Measurements from ENCODE around the gene MCUB. TPM values are rescaled to one million over a fixed set of nuclear protein-coding genes. Genes with fewer than 3 reads are reported as not detected.

Gene MCUB
- total RNA-seq, 3 donors from 2014 or later (not counting 1 experiment from before 2014, with no cell fraction given): 25.1 to 35.8 (median 31.1) TPM

DNA sequence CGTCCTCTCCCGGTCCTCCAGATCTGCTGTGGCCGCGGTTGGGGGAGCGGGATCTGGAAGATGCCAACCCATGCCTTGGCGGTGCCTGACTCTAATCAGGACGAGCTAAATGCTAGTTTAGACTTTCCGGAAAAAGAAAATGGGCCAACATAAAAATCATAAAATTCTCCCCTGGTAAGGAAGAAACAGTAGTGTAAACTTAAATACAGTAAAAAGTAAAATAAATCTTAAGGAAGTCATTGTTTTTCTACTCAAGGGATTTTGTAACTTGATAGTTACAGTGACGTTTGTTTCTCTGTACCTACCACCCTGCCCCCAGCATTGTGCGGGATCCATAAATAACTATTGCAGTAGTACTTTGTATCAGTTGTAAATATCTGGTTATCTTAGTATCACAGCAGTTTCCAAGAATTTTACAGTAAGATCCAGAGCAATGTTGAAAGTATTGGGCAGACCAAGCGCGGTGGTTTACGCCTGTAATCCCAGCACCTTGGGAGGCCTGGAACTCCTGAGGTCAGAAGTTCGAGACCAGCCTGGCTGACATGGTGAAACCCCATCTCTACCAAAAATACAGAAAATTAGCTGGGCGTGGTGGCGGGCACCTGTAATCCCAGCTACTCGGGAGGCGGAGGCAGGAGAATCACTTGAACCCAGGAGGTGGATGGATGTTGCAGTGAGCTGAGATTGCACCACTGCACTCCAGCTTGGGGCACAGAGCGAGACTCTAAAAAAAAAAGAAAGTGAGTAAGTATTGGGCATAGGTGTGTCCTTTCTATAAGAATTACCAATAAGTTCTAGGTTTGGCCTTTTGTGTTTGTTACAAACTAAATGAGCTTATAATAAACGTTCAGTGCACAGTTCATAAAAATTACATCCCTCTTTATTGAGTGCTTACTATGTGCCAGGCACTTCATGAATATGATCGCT is 170.8 kb downstream of the MCUB start:
- Mint-ChIP-seq H3K36me3 (no peaks in the 10 kb centered on the region), H3K4me3 (peak overlapping the region; percentile 82), H3K27me3 (ENCODE audit: low read depth in 2 of 2) (peaks cover 0 to 2% of the 10 kb centered on the region in 2 donors), H3K4me1 (peaks cover 17 to 24% of the 10 kb centered on the region in 2 donors), H3K9me3 (no peaks in the 10 kb centered on the region), H3K27ac (peak overlapping the region; percentile 21 to 71)
- Histone ChIP-seq H3K4me1 (ENCODE audit: control insufficient read depth, insufficient read depth, low read length) (peaks cover 9% of the 10 kb centered on the region), H3K9me3 (ENCODE audit: control insufficient read depth, insufficient read depth, low read length) (no peaks in the 10 kb centered on the region), H3K27ac (ENCODE audit: low read length) (peak overlapping the region; percentile 17), H3K27me3 (ENCODE audit: control insufficient read depth, insufficient read depth, low read length) (no peaks in the 10 kb centered on the region), H3K36me3 (ENCODE audit: control insufficient read depth, insufficient read depth, low read length) (no peaks in the 10 kb centered on the region), H3K4me3 (ENCODE audit: low read length) (peak overlapping the region; percentile 52)
- DNase-seq (no peak), ATAC-seq (no peak)
- TF ChIP-seq, protein P1, sequence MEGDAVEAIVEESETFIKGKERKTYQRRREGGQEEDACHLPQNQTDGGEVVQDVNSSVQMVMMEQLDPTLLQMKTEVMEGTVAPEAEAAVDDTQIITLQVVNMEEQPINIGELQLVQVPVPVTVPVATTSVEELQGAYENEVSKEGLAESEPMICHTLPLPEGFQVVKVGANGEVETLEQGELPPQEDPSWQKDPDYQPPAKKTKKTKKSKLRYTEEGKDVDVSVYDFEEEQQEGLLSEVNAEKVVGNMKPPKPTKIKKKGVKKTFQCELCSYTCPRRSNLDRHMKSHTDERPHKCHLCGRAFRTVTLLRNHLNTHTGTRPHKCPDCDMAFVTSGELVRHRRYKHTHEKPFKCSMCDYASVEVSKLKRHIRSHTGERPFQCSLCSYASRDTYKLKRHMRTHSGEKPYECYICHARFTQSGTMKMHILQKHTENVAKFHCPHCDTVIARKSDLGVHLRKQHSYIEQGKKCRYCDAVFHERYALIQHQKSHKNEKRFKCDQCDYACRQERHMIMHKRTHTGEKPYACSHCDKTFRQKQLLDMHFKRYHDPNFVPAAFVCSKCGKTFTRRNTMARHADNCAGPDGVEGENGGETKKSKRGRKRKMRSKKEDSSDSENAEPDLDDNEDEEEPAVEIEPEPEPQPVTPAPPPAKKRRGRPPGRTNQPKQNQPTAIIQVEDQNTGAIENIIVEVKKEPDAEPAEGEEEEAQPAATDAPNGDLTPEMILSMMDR (IDR thresholded peaks at IDR 0.05): no peak
- 62% methylated on average over 18 of the region's 21 CpGs for WGBS (ENCODE audit: insufficient coverage)
- intact Hi-C loops (cut with micrococcal nuclease): no loop called here

DNA sequence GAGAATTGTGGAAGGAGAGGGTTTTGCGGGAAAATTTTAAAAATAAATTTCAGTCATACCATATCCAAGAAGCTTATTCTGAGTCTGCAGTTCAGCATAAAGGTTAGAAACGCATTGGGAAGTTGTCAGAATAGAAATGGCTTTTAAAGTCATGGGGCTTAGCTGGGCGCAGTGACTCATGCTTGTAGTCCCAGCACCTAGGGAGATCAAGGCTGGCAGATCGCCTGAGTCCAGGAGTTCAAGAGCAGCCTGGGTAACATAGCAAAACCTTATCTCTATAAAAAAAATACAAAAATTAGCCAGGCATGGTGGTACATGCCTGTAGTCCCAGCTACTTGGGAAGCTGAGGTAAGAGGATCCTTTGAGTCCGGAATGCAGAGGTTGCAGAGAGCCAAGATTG is 173.7 kb downstream of the MCUB start:
- H3K4me3 Mint-ChIP-seq: no peak overlapping the region
- intact Hi-C loops (cut with micrococcal nuclease): no loop called here
- DNase-seq (no peak), ATAC-seq (no peak)
- Histone ChIP-seq H3K27me3 (ENCODE audit: control insufficient read depth, insufficient read depth, low read length) (no peaks in the 10 kb centered on the region), H3K9me3 (ENCODE audit: control insufficient read depth, insufficient read depth, low read length) (no peaks in the 10 kb centered on the region), H3K4me1 (ENCODE audit: control insufficient read depth, insufficient read depth, low read length) (peaks cover 9% of the 10 kb centered on the region), H3K4me3 (ENCODE audit: low read length) (no peak overlapping the region), H3K36me3 (ENCODE audit: control insufficient read depth, insufficient read depth, low read length) (no peaks in the 10 kb centered on the region), H3K27ac (ENCODE audit: low read length) (no peak overlapping the region)
- H3K9me3 Mint-ChIP-seq: no peaks in the 10 kb centered on the region
- TF ChIP-seq, protein P1 (IDR thresholded peaks at IDR 0.05): no peak
- peaks cover 7 to 9% of the 10 kb centered on the region in 2 donors for H3K4me1 Mint-ChIP-seq
- 89% methylated on average over 4 of the region's 5 CpGs for WGBS (ENCODE audit: insufficient coverage)
- peaks cover 2 to 9% of the 10 kb centered on the region in 2 donors for H3K27me3 Mint-ChIP-seq (ENCODE audit: low read depth in 2 of 2)
- no peaks in the 10 kb centered on the region for H3K36me3 Mint-ChIP-seq
- no peak overlapping the region for H3K27ac Mint-ChIP-seq

DNA sequence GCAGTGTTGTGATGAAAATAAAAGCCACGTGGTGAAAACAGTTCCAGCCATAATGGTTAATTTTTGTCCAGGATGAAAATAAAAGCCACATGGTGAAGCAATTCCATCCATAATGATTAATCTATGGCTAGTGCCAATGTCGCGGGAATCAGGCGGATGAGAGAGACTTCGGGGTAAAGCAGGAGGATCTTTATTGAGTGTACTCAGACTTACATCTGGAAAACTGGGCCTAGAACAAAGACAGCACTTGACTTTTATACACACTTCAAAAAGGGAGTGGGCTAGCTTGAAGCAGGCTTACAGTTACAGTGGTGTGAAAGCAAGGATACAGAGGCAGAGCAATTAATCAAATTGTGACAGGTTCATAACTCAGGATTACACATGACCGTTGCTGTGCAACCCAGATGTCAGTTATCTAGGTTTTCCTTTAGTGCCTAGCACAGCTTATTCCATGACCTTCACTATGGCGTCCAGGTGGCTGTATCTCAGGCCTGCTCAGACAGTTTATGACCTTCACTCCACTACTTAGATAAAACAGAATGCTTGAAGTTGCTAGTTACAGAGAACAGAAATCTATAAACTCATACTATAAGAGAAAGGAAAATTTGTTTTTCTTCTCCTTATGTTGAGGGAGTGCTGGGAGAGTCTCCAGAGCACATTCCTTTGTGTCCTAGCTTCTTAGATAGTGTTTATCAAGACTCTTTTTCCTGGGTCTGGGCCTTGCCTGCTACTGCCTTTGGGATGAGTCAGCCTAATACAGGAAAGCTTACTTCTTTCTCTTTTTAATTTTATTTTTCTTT is 175.7 kb downstream of the MCUB start:
- Histone ChIP-seq H3K27ac (ENCODE audit: low read length) (no peak overlapping the region), H3K4me1 (ENCODE audit: control insufficient read depth, insufficient read depth, low read length) (no peaks in the 10 kb centered on the region), H3K9me3 (ENCODE audit: control insufficient read depth, insufficient read depth, low read length) (no peaks in the 10 kb centered on the region), H3K36me3 (ENCODE audit: control insufficient read depth, insufficient read depth, low read length) (no peaks in the 10 kb centered on the region), H3K4me3 (ENCODE audit: low read length) (no peak overlapping the region), H3K27me3 (ENCODE audit: control insufficient read depth, insufficient read depth, low read length) (no peaks in the 10 kb centered on the region)
- DNase-seq (no peak), ATAC-seq (no peak)
- intact Hi-C loops (cut with micrococcal nuclease): no loop called here
- no peak overlapping the region for H3K4me3 Mint-ChIP-seq
- H3K27ac Mint-ChIP-seq: no peak overlapping the region
- no peaks in the 10 kb centered on the region for H3K4me1 Mint-ChIP-seq
- 94% methylated on average over 6 of the region's 7 CpGs for WGBS (ENCODE audit: insufficient coverage)
- no peaks in the 10 kb centered on the region for H3K9me3 Mint-ChIP-seq
- no peaks in the 10 kb centered on the region for H3K36me3 Mint-ChIP-seq
- H3K27me3 Mint-ChIP-seq (ENCODE audit: low read depth in 2 of 2): peaks cover 12 to 29% of the 10 kb centered on the region in 2 donors
- TF ChIP-seq, protein P1 (IDR thresholded peaks at IDR 0.05): no peak

Other genes starting within 250 kb of the MCUB start
- 10 to 100 TPM; 38.6 to 43.9 (median 40.7) TPM for gene SEC24B, start 126.4 kb upstream of the MCUB start, total RNA-seq
- 1 to 10 TPM; 3.4 to 6.0 (median 4.8) TPM for gene CASP6, start 143.2 kb downstream of the MCUB start, total RNA-seq
- 10 to 100 TPM in 2 of 3 donors, 1 to 10 TPM in 1; 7.2 to 11.5 (median 10.1) TPM for gene PLA2G12A, start 169.8 kb downstream of the MCUB start, total RNA-seq
- not detected for gene CFI, start 241.8 kb downstream of the MCUB start, total RNA-seq

All from natural killer cell (primary cell).